Stimulated activated CD8-positive, alpha-beta memory T cell treated with anti-CD3 and anti-CD28 coated beads, Interleukin-4, amount 100 ng/mL, for 48 hours (primary cell): ENCODE measurements around the gene PDE8B.
A peak's percentile ranks its signal among the peaks of the same experiment; 100 is the strongest.
"Not testable (repeated sequence)": the region's sequence is repeated elsewhere in the genome, so short reads cannot be mapped to it uniquely, and the experiment has no call there.

Experiments used
- DNase-seq: peaks from one replicate; pipeline ENCODE4 v3.0.0-alpha.2; 2020

The PDE8B gene

GRCh38 chr5:77368367-77368766, 157.9 kb downstream of the PDE8B start:
- no peak for DNase-seq

GRCh38 chr5:77369566-77369965, 159.1 kb downstream of the PDE8B start:
- DNase-seq = no peak

DNA sequence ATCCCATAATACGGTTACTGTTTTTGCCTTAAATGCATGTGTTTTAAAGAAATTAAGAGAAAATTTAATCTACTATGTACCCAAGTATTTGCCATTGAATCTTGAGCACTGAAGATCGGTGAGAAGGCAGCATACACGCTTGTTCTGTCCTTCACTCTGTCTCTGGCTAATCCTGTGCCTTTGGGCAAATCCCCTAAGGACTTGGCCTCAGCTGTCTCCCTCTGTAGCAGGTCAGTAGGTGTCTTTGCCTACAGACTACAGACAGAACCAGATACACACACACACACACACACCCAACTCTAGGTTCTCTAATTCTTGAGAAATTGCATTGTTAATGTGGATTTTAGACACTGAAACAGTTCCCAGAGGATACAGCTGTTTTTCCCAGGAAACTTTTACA, 164.2 kb downstream of the PDE8B start:
- no peak for DNase-seq

DNA sequence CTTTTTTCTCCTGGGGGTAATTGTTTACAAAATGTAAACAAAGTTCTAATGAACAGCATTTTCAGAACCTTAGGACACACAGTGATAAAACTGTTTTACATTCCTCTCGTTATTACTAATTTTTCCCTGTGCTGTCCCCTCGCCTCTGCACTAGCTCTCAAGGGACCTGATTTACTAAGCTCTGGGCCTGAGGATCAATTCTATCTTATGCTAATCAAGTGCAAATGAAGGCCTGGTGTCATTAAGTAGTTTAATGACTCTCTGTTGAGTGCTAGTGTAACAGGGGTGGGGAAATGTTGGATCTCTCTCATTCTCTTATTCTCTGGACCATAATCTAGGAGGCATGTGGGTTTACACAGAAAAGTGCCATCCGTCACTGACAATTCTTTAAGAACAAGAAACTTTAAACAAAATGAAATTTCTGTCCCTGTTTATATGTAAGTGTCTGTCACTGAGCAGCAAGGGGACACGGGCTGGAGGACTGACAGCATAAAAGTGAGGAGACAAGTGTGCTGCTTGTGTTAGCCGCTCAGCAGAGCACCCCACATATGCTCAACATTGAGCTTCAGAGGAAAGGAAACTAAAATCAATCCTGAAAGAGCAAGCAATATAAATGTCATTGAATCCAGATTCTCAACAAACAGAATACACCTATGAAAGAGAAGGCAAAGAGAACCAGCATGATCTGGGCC, 166.3 kb downstream of the PDE8B start:
- no peak for DNase-seq

- peak; percentile 63 for DNase-seq
Observed at GRCh38 chr5:77379558-77380061, 169.1 kb downstream of the PDE8B start.

DNA sequence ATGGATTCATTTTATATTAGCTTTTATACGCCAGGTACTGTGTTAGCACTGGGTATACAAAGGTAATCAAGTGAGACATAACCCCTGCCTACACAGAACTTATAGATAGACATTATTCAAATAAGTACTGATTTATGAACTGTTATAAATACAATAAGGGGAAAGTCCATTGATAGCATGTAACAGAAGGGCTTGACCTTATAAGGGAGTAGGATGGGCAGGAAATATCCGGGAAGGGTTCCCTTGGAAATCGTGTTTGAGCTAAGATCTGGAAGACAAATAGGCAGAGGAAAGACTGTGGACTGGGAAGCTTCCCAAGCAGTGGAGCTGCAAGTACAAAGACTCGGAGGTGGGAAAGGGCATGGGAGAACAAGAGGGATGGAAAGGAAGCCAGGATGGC, 170.2 kb downstream of the PDE8B start:
- DNase-seq = no peak

DNA sequence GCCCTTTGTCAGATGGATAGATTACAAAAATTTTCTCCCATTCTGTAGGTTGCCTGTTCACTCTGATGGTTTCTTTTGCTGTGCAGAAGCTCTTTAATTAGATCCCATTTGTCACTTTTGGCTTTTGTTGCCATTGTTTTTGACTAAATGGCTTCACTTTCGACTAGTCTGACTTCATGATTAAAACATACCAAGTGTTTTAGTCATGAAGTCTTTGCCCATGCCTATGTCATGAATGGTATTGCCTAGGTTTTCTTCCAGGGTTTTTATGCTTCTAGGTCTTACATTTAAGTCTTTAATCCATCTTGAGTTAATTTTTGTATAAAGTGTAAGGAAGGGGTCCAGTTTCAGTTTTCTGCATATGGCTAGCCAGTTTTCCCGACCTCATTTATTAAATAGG, 172.9 kb downstream of the PDE8B start:
- DNase-seq = not testable (repeated sequence)

DNA sequence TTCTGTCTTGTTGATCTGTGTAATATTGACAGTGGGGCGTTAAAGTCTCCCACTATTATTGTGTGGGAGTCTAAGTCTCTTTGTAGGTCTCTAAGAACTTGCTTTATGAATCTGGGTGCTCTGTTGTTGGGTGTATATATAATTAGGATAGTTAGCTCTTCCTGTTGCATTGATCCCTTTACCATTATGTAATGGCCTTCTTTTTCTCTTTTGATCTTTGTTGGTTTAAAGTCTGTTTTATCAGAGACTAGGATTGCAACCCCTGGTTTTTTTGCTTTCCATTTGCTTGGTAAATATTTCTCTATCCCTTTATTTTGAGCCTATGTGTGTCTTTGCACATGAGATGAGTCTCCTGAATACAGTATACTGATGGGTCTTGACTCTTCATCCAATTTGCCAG, 175.9 kb downstream of the PDE8B start:
- DNase-seq = not testable (repeated sequence)

GRCh38 chr5:77389746-77390145, 179.3 kb downstream of the PDE8B start:
- no peak for DNase-seq

GRCh38 chr5:77390221-77390620, 179.7 kb downstream of the PDE8B start:
- DNase-seq = no peak

- DNase-seq = no peak
Observed at GRCh38 chr5:77390795-77391194, 180.3 kb downstream of the PDE8B start.

- no peak for DNase-seq
Observed at GRCh38 chr5:77391240-77391765, 180.8 kb downstream of the PDE8B start.

DNA sequence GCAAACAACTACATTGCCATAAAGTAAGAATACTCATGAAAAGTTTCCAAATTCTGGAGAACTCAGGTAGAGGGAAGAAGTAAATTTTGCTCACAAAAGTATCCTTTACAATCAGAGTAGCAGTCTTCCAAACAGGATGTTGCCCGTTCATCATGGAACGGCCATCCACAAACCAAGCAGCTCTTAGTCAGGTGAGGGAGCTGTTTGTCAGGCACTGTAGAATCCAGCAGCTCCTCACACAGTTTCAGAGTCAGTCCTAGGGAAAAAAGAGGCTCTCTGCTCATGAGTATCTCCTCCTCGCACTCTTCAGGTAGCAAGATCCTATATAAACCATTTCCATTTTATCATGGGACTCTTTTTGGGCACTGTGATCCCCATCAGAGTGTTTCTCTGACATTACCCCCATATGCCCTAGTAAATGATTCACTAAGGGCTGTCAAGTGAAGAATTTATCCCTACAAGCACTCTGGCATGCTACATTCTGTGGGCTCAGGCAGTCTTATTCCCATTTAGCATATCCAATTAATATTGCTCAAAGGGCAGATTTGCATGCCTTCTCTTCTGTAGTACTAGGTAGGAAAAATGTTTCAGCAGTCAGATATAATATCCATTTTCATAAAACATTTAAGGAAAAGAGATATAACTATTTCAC, 183.7 kb downstream of the PDE8B start:
- DNase-seq = no peak

DNA sequence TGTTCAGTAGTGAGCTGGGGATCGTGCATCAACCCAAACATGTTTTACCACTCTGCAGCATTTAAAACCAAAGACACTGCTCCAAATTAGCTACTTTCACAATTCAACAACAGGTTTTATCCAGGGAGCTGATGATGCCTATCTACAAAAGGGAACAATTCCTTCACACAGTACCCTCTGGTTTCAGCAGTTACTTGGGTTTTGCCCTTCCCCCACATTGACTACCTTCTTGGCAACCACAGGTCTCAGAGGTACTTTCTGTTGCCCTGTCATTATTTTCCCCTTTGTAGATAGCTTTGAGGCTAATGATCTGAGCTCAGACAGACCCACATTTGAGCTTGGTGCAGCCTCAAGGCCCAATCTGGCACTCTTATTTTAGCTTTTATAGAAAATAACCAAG, 185.5 kb downstream of the PDE8B start:
- no peak for DNase-seq

- no peak for DNase-seq
Observed at GRCh38 chr5:77397686-77398292, 187.3 kb downstream of the PDE8B start.

GRCh38 chr5:77398458-77398857, 188.0 kb downstream of the PDE8B start:
- DNase-seq = no peak

DNA sequence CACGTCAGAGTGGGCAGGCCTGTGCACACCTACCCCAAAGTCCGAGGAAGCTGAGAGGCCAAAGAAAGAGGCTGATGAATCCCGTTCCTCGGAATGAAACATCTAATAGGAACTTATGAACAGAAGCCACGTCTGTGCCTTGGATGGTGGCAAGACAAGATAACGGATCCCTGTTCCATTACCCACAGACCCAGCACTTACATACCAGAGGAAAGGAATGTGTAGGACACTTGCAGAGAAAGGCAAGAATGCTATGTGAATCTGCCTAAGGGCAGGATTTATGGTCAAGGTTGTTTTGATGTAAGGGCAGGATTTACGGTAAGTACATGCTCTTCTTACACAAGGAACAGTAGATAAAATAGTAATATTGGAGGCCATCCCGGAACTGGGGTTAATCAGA, 188.4 kb downstream of the PDE8B start:
- DNase-seq = no peak

- no peak for DNase-seq
Observed at GRCh38 chr5:77400645-77401044, 190.2 kb downstream of the PDE8B start.

DNA sequence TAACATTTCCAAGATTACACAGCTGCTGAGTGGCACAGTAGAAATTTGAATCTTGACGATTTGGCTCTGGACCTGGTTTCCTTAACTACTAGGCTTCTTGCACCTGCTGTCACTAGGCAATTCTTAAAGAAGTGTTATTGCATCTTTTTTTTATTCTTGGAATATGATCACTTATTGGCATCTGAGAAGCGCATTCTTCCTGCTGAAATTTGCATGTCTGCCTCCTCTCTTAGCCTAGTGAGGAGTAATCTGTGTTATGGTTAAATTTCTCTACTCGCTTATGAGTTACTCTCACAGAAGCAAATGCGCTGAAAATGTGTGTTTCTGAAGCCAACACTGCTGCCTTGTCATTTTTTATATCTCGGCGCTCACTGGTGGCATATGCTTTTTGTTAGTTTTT, 192.3 kb downstream of the PDE8B start:
- no peak for DNase-seq

- no peak for DNase-seq
Observed at GRCh38 chr5:77407152-77407551, 196.7 kb downstream of the PDE8B start.

DNA sequence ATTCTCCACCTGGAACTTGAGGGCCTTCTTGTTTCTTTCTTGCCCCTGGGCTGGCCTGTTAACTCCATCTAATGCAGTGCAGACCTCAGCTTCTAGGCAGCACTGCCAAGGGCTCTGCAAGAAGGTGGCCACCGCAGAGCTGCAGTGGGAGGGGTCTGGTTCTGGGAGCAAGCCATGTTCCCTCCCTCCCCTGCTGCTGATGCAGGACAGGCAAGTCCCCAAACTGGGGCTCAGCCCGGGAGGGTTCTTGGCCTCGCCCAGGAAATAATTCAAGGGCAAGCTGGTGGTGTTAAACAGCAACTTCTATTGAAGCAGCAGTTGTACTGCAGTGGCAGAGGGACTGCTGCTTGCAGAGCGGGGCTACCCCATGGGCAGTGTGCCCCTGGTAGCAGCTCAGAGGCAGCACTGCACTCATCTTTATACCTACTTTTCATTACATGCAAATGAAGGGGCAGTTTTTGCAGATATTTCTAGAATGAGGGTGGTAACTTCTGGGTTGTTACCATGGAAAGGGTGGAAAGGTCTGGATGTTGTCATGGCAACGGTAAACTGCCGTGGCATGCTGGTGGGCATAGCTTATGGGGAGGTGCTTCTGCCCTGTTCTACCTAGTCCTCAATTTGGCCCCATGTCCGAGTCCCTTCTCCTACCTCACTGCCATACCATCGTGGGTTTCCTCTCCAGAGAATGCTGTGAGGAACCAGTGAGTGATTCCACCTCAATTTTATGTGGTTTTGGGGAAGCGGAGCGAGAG, 199.6 kb downstream of the PDE8B start:
- DNase-seq = no peak

GRCh38 chr5:77413049-77413448, 202.6 kb downstream of the PDE8B start:
- no peak for DNase-seq

- DNase-seq = no peak
Observed at GRCh38 chr5:77418162-77418561, 207.7 kb downstream of the PDE8B start.
